IMR-90 (cell line): ENCODE measurements around the gene ADPRS. TPM values are rescaled to one million over a fixed set of nuclear protein-coding genes. Genes with fewer than 3 reads are reported as not detected.

Experiments used
- ATAC-seq: fragments of 200-7000 bp; cut with Tn5 transposase; 2 replicates; pipeline ENCODE4 v1.9.1; 2020; ENCODE audit warnings: low read depth, mild to moderate bottlenecking, moderate library complexity
- BruUV-seq: library from RNA; stranded (reverse); fragments of 400-500 nt; replicated peaks from 2 replicates; lab custom pipeline; 2021; lab: Mats Ljungman, UMichigan
- CTCF ChIA-PET: fragments of 300-600 bp; formaldehyde crosslinking; extraction: SDS; loops from one replicate; lab custom pipeline; 2021; ENCODE audit warnings: antibody characterized with exemption; lab: Yijun Ruan, JAX
- POLR2A ChIA-PET: fragments of 300-600 bp; sonication (Branson Sonifier 250); formaldehyde crosslinking; loops from one replicate; lab custom pipeline; 2022; ENCODE audit warnings: antibody characterized with exemption; ENCODE audit not compliant: unreplicated experiment; lab: Charles Lee
- DNase-seq: peaks from one replicate; pipeline ENCODE4 v3.0.0; 2013
- H2AFZ ChIP-seq: replicated peaks from 2 replicates; pipeline ENCODE3; 2013; ENCODE audit warnings: low read length, mild to moderate bottlenecking; ENCODE audit not compliant: poor library complexity
- H2AK5ac ChIP-seq: 2 replicates; pipeline ENCODE4 v1.6.1; 2013; ENCODE audit warnings: low read depth, low read length, inconsistent platforms
- H2AK9ac ChIP-seq: replicated peaks from 2 replicates; pipeline ENCODE3; 2013; ENCODE audit warnings: mild to moderate bottlenecking, low read depth, low read length, moderate library complexity; ENCODE audit not compliant: poor library complexity
- H2BK120ac ChIP-seq: 2 replicates; pipeline ENCODE4 v1.6.1; 2013; ENCODE audit warnings: low read depth, low read length, inconsistent platforms
- H2BK15ac ChIP-seq: 3 replicates; pipeline ENCODE4 v1.6.1; 2013; ENCODE audit warnings: low read depth, low read length, inconsistent platforms
- H2BK20ac ChIP-seq: 2 replicates; pipeline ENCODE4 v1.6.1; 2013; ENCODE audit warnings: low read depth, mild to moderate bottlenecking, inconsistent platforms, low read length, moderate library complexity
- H2BK5ac ChIP-seq: 2 replicates; pipeline ENCODE4 v1.6.1; 2013; ENCODE audit warnings: mild to moderate bottlenecking, low read depth, low read length, inconsistent platforms; ENCODE audit not compliant: poor library complexity, severe bottlenecking
- H3K14ac ChIP-seq: replicated peaks from 2 replicates; pipeline ENCODE4 v1.6.1; 2013; ENCODE audit warnings: low read depth, low read length, inconsistent platforms
- H3K18ac ChIP-seq: 2 replicates; pipeline ENCODE4 v1.6.1; 2013; ENCODE audit warnings: low read depth, low read length, control low read depth
- H3K23ac ChIP-seq: 2 replicates; pipeline ENCODE4 v1.6.1; 2013; ENCODE audit warnings: low read depth, low read length, inconsistent platforms
- H3K27ac ChIP-seq: 2 replicates; pipeline ENCODE4 v1.5.1; 2013; ENCODE audit warnings: mild to moderate bottlenecking, control low read depth, low read length; ENCODE audit not compliant: insufficient read depth
- H3K27me3 ChIP-seq: 2 replicates; pipeline ENCODE4 v1.6.1; 2013; ENCODE audit warnings: low read length; ENCODE audit not compliant: control insufficient read depth, insufficient read depth
- H3K36me3 ChIP-seq: 2 replicates; pipeline ENCODE4 v1.6.1; 2013; ENCODE audit warnings: low read length, mixed read lengths; ENCODE audit not compliant: control insufficient read depth, insufficient read depth
- H3K4ac ChIP-seq: 2 replicates; pipeline ENCODE4 v1.6.1; 2013; ENCODE audit warnings: low read depth, low read length, inconsistent platforms
- H3K4me1 ChIP-seq: 2 replicates; pipeline ENCODE4 v1.6.1; 2013; ENCODE audit warnings: low read length, mixed read lengths; ENCODE audit not compliant: control insufficient read depth, insufficient read depth
- H3K4me2 ChIP-seq: 2 replicates; pipeline ENCODE4 v1.6.1; 2013; ENCODE audit warnings: low read depth, mild to moderate bottlenecking, control low read depth, low read length, moderate library complexity
- H3K4me3 ChIP-seq: 2 replicates; pipeline ENCODE4 v1.5.1; 2013; ENCODE audit warnings: low read depth, mild to moderate bottlenecking, control low read depth, low read length, moderate library complexity; ENCODE audit not compliant: insufficient read depth
- H3K56ac ChIP-seq: 2 replicates; pipeline ENCODE4 v1.6.1; 2013; ENCODE audit warnings: low read length, inconsistent platforms; ENCODE audit not compliant: insufficient read depth; ENCODE audit errors: extremely low read depth
- H3K79me1 ChIP-seq, 2 experiments: 2 replicates each; pipeline ENCODE4 v1.6.1; 2013; ENCODE audit warnings: low read length in 2 of 2, inconsistent platforms in 1 of 2, low read depth in 1 of 2
- H3K9ac ChIP-seq: 2 replicates; pipeline ENCODE4 v1.6.1; 2013; ENCODE audit warnings: low read depth, low read length, control low read depth
- H3K9me1 ChIP-seq: 2 replicates; pipeline ENCODE4 v1.6.1; 2013; ENCODE audit warnings: low read length, inconsistent platforms; ENCODE audit not compliant: insufficient read depth
- H3K9me3 ChIP-seq: 2 replicates; pipeline ENCODE4 v1.6.1; 2013; ENCODE audit warnings: low read length; ENCODE audit not compliant: control insufficient read depth, insufficient read depth
- H4K20me1 ChIP-seq: 2 replicates; pipeline ENCODE4 v1.6.1; 2013; ENCODE audit warnings: low read length, inconsistent platforms; ENCODE audit not compliant: insufficient read depth
- H4K5ac ChIP-seq: 2 replicates; pipeline ENCODE4 v1.6.1; 2013; ENCODE audit warnings: mild to moderate bottlenecking, low read depth, low read length, control low read depth
- H4K8ac ChIP-seq, 2 experiments: 2 replicates each; pipeline ENCODE4 v1.6.1; 2013; ENCODE audit warnings: low read depth in 2 of 2, low read length in 2 of 2, control low read depth in 1 of 2, inconsistent platforms in 1 of 2
- H4K91ac ChIP-seq: 2 replicates; pipeline ENCODE4 v1.6.1; 2013; ENCODE audit warnings: low read depth, low read length, inconsistent platforms; ENCODE audit not compliant: insufficient read depth
- FOS ChIP-seq: fragments of 150-350 bp; IDR thresholded peaks from 2 replicates; pipeline ENCODE4 v1.6.1; 2016; ENCODE audit warnings: low read depth, low read length
- MAZ ChIP-seq: IDR thresholded peaks from 2 replicates; pipeline ENCODE4 v1.6.1; 2012; ENCODE audit warnings: low read depth, mild to moderate bottlenecking, low read length, improper control_type of control experiment, moderate library complexity, borderline replicate concordance
- NFE2L2 ChIP-seq: fragments of 150-350 bp; IDR thresholded peaks from 2 replicates; pipeline ENCODE4 v1.6.1; 2016; ENCODE audit warnings: low read depth, mild to moderate bottlenecking, low read length
- POLR2A ChIP-seq: IDR thresholded peaks from 2 replicates; pipeline ENCODE4 v1.6.1; 2012; ENCODE audit warnings: mild to moderate bottlenecking, low read depth, low read length
- RAD21 ChIP-seq: IDR thresholded peaks from 2 replicates; pipeline ENCODE4 v1.6.1; 2012; ENCODE audit warnings: low read length, improper control_type of control experiment
- SMC3 ChIP-seq: fragments of 150-350 bp; IDR thresholded peaks from 2 replicates; pipeline ENCODE4 v1.6.1; 2016; ENCODE audit warnings: low read depth, mild to moderate bottlenecking, antibody characterized with exemption, low read length, moderate library complexity
- WGBS, 2 experiments: methylation state at CpG; one replicate each; pipeline versions ENCODE4 v1.1.5 to v1.1.7; 2013; ENCODE audit warnings: missing lambda C conversion rate in 2 of 2; ENCODE audit not compliant: insufficient read length in 1 of 2; ENCODE audit errors: extremely low coverage in 2 of 2; 5-methylcytosine and 5-hydroxymethylcytosine counted together
- dilution Hi-C: fragments of 300-500 bp; cut with HindIII; formaldehyde crosslinking; loops from one replicate; pipeline ENCODE4 v1.14.3; 2018; ENCODE audit warnings: low sequenced_read_pairs; ENCODE audit not compliant: unreplicated experiment
- in situ Hi-C: fragments of 300-500 bp; cut with MboI; formaldehyde crosslinking; loops from 3 replicates; pipeline ENCODE4 v1.14.3; 2019; ENCODE audit warnings: low sequenced_read_pairs, inconsistent platforms, mixed read lengths
- intact Hi-C: fragments of 100-400 bp; cut with micrococcal nuclease; formaldehyde crosslinking; loops from 2 replicates; pipeline ENCODE4 v1.10.0; 2022
- polyA plus RNA-seq, 3 experiments: library from polyadenylated mRNA; depleted of rRNA; stranded (reverse); fragments of >200 nt; gene quantifications; 2 replicates each; pipeline ENCODE4 v1.2.3, GENCODE V29; 2012; ENCODE audit warnings: low replicate concordance in 1 of 3
- total RNA-seq: library from RNA; depleted of rRNA; stranded (reverse); fragments of >200 nt; gene quantifications from 2 replicates; pipeline ENCODE4 v1.2.3, GENCODE V29; 2012
- TF ChIP-seq, protein P1 (sequence below): conservative IDR thresholded peaks from 2 replicates; pipeline ENCODE4 v1.5.1; 2012; ENCODE audit warnings: mild to moderate bottlenecking, low read depth, low read length, improper control_type of control experiment

Gene ADPRS
- total and polyA plus RNA-seq, 2 of the 4 experiments (the other 2 are of a cell fraction): 31.0 to 37.2 TPM

DNA sequence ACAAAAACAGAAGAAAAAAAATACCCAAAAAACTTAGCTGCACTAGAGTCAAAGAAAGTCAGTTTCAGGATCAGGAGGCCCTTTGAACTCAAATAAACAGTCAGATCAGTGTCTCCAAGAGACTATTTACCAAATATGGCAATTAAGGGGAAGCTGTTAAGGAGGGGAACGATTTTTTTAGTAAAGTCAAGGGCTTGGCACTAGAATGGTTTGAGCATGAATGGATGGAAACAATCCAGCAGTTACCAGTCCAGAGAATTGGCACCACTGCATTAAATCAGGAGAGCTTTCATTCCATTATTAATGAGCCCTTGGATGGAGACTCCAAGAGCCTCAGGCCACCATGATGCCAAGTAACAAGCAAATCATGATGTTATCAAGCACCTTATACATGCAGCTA, 53.4 kb downstream of the ADPRS start:
- Histone ChIP-seq H3K4ac (no peak overlapping the region; the same call in 1 of the 2 replicates), H4K5ac (no peak overlapping the region), H3K36me3 (peaks cover 18% of the 10 kb centered on the region), H4K91ac (no peak overlapping the region), H3K23ac (no peak overlapping the region), H3K27ac (no peak overlapping the region), H2BK15ac (no peak overlapping the region), H3K4me1 (peaks cover 1% of the 10 kb centered on the region), H3K14ac (no peak overlapping the region), H2BK5ac (no peak overlapping the region), H3K79me1 (peaks cover 31 to 71% of the 10 kb centered on the region in 2 experiments), H3K9ac (no peak overlapping the region), H2AK5ac (no peak overlapping the region), H2AFZ (no peak overlapping the region), H2BK20ac (no peak overlapping the region), H2AK9ac (no peak overlapping the region), H3K18ac (no peak overlapping the region), H4K20me1 (peaks cover 12% of the 10 kb centered on the region; the same call in 1 of the 2 replicates), H3K9me3 (no peaks in the 10 kb centered on the region), H4K8ac (peak overlapping the region in 1 of 2 experiments; percentile 37; a peak in 1 of 4 replicates), H3K56ac (no peak overlapping the region), H3K4me3 (no peak overlapping the region), H3K27me3 (no peaks in the 10 kb centered on the region), H2BK120ac (0 out of 2 replicates have a peak overlapping the region, but pooled peaks have one; percentile 21), H3K9me1 (peaks cover 14% of the 10 kb centered on the region), H3K4me2 (no peak overlapping the region)
- ChIA-PET CTCF (interaction anchor here (0.8 to 1.2 kb wide), 2 partner anchors 42 to 46 kb away, joined by 3 read pairs; no protein-coding TSS in a partner anchor), POLR2A (no interaction called here)
- dilution Hi-C loops (no loop called here), intact Hi-C loops (no loop called here), in situ Hi-C loops (no loop called here)
- TF ChIP-seq SMC3 (no peak), MAZ (no peak), FOS (no peak), RAD21 (no peak), NFE2L2 (no peak), POLR2A (no peak)
- TF ChIP-seq, protein P1, sequence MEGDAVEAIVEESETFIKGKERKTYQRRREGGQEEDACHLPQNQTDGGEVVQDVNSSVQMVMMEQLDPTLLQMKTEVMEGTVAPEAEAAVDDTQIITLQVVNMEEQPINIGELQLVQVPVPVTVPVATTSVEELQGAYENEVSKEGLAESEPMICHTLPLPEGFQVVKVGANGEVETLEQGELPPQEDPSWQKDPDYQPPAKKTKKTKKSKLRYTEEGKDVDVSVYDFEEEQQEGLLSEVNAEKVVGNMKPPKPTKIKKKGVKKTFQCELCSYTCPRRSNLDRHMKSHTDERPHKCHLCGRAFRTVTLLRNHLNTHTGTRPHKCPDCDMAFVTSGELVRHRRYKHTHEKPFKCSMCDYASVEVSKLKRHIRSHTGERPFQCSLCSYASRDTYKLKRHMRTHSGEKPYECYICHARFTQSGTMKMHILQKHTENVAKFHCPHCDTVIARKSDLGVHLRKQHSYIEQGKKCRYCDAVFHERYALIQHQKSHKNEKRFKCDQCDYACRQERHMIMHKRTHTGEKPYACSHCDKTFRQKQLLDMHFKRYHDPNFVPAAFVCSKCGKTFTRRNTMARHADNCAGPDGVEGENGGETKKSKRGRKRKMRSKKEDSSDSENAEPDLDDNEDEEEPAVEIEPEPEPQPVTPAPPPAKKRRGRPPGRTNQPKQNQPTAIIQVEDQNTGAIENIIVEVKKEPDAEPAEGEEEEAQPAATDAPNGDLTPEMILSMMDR: no peak
- DNase-seq (no peak), ATAC-seq (no peak)
- no TSS peak for BruUV-seq
- WGBS, 2 experiments: no CpG with 5 or more reads among the region's 1 CpG
